Mammary epithelial cell (primary cell): Measurements from ENCODE around the gene ZNF805.
"Not testable (repeated sequence)": the region's sequence is repeated elsewhere in the genome, so short reads cannot be mapped to it uniquely, and the experiment has no call there.

ENCODE experiments used
- CTCF ChIP-seq, 2 donors: IDR thresholded peaks in 1 of 2; conservative IDR thresholded peaks in 1 of 2; 2 replicates each; pipeline ENCODE4 v1.5.1; 2011 to 2012; ENCODE audit warnings: inconsistent platforms in 2 of 2, low read length in 2 of 2, mild to moderate bottlenecking in 2 of 2, control low read depth in 1 of 2, low read depth in 1 of 2; ENCODE audit not compliant: insufficient read depth in 1 of 2; ENCODE audit errors: extremely low read depth in 1 of 2
- EZH2 ChIP-seq: IDR thresholded peaks from 2 replicates; pipeline ENCODE4 v1.6.1; 2012; ENCODE audit warnings: low read length, inconsistent platforms, borderline replicate concordance

GRCh38 chr19:57253767-57254166 lies 13.3 kb downstream of the ZNF805 start:
- not testable (repeated sequence) for TF ChIP-seq EZH2; CTCF (conservative IDR thresholded peaks at IDR 0.05 in 1 of 2, IDR thresholded peaks at IDR 0.05 in 1 of 2; ENCODE audit: extremely low read depth in 1 of 2, insufficient read depth in 1 of 2, low read depth in 1 of 2, low read length in 2 of 2)
